ENCODE measurements around the gene ZFHX3.

GRCh38 chr16:72884037-72884436 lies 163.9 kb downstream of the ZFHX3 start:
- TF ChIP-seq EZH2 (IDR thresholded peaks at IDR 0.05; ENCODE audit: borderline replicate concordance, low read depth, low read length, severe bottlenecking) (no peak), POLR2A (IDR thresholded peaks at IDR 0.05; ENCODE audit: low read depth, low read length) (no peak), JUN (IDR thresholded peaks at IDR 0.05; ENCODE audit: borderline replicate concordance, insufficient read depth, insufficient read length, low read depth) (no peak), POLR2AphosphoS5 (IDR thresholded peaks at IDR 0.05; ENCODE audit: insufficient read depth, low read depth, low read length) (no peak), FOS (IDR thresholded peaks at IDR 0.05; ENCODE audit: borderline replicate concordance, insufficient read depth, low read length) (no peak), GATA2 (IDR thresholded peaks at IDR 0.05; ENCODE audit: insufficient read depth, insufficient read length, low read depth, low read length) (no peak), MYC (IDR thresholded peaks at IDR 0.05; ENCODE audit: low read depth, low read length) (no peak)
- TF ChIP-seq, protein P1, sequence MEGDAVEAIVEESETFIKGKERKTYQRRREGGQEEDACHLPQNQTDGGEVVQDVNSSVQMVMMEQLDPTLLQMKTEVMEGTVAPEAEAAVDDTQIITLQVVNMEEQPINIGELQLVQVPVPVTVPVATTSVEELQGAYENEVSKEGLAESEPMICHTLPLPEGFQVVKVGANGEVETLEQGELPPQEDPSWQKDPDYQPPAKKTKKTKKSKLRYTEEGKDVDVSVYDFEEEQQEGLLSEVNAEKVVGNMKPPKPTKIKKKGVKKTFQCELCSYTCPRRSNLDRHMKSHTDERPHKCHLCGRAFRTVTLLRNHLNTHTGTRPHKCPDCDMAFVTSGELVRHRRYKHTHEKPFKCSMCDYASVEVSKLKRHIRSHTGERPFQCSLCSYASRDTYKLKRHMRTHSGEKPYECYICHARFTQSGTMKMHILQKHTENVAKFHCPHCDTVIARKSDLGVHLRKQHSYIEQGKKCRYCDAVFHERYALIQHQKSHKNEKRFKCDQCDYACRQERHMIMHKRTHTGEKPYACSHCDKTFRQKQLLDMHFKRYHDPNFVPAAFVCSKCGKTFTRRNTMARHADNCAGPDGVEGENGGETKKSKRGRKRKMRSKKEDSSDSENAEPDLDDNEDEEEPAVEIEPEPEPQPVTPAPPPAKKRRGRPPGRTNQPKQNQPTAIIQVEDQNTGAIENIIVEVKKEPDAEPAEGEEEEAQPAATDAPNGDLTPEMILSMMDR (IDR thresholded peaks at IDR 0.05; ENCODE audit: extremely low read depth in 1 of 2, insufficient read depth in 1 of 2, low read depth in 1 of 2, low read length in 2 of 2) = no peak
- TF ChIP-seq, protein P2, sequence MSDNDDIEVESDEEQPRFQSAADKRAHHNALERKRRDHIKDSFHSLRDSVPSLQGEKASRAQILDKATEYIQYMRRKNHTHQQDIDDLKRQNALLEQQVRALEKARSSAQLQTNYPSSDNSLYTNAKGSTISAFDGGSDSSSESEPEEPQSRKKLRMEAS (IDR thresholded peaks at IDR 0.05; ENCODE audit: insufficient read depth, insufficient read length) = no peak

Data from endothelial cell of umbilical vein (primary cell).